GM12891 (cell line): ENCODE measurements around the gene FKBP1B.
A peak's percentile ranks its signal among the peaks of the same experiment; 100 is the strongest.
"Not testable (repeated sequence)": the region's sequence is repeated elsewhere in the genome, so short reads cannot be mapped to it uniquely, and the experiment has no call there.

Source experiments
- DNase-seq: peaks from one replicate; pipeline ENCODE4 v3.0.0; 2011; ENCODE audit warnings: low spot score; ENCODE audit not compliant: insufficient read length
- FAIRE-seq: peaks from 2 replicates; lab custom pipeline; 2011; peaks lifted over from hg19 to GRCh38; lab: Jason Lieb, UNC
- PAX5 ChIP-seq: IDR thresholded peaks from 2 replicates; pipeline ENCODE4 v1.6.1; 2011; ENCODE audit warnings: low read length, moderate library complexity, mild to moderate bottlenecking; ENCODE audit not compliant: insufficient read depth, severe bottlenecking
- POLR2A ChIP-seq: IDR thresholded peaks from 2 replicates; pipeline ENCODE4 v1.6.1; 2011; ENCODE audit warnings: low read depth, low read length, control low read depth
- POLR2AphosphoS5 ChIP-seq: IDR thresholded peaks from 2 replicates; pipeline ENCODE4 v1.6.1; 2011; ENCODE audit warnings: low read depth, low read length, control low read depth
- POU2F2 ChIP-seq: IDR thresholded peaks from 2 replicates; pipeline ENCODE4 v1.6.1; 2011; ENCODE audit warnings: low read depth, mild to moderate bottlenecking, control low read depth, low read length, moderate library complexity
- SPI1 ChIP-seq: IDR thresholded peaks from 2 replicates; pipeline ENCODE4 v1.6.1; 2011; ENCODE audit warnings: low read depth, low read length, control low read depth
- TAF1 ChIP-seq: IDR thresholded peaks from 2 replicates; pipeline ENCODE4 v1.6.1; 2011; ENCODE audit warnings: low read depth, low read length, control low read depth

The FKBP1B gene

DNA sequence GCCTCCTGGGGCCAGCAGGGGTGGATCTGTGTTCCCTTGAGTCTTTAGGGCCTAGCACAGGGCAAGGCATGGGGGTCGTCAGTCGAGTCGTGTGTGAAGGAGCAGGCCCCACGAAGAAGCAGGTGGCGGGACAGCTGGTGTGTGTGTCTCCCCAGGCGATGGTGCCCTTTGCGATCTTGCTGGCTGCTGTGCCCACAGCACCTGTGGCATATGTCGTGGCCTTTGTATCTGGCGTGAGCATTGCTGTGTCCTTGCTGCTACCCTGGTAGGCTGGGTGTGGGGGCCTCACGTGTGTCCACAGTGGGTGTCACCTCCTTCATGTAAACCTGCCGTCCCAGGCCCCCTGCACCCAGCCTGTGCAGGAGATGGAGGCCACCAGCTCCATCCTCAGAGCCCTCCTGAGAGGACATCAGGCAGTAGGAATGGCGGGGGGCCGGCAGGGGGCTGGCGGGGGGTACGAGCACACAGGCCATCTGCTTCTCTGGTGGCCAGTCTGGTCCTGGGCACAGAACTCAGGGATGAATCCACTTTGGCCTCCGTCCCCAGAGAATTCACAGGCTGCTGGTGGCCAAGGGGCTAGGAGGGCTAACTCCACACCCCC, 26.5 kb upstream of the FKBP1B start:
- DNase-seq (no peak), FAIRE-seq (no peak)
- TF ChIP-seq POLR2A: no peak

DNA sequence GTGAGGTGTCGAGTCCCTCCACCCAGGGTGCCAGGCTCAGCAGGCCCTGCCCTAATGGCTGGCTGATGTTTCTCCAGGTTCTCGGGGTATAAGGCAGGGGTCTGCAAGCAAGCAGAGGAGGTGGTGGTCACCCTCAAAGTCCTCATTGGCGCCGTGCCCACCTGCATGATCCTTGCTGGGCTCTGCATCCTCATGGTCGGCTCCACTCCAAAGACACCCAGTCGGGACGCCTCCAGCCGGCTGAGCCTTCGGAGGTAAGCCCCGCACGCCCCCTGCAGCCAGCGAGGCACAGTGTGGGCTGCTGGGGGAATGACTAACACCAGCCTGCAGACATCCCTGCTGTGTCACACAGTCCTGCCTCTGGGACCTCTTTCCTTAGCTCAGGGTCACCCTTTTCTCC, 25.5 kb upstream of the FKBP1B start:
- FAIRE-seq (no peak), DNase-seq (no peak)
- TF ChIP-seq POU2F2 (no peak), POLR2A (no peak), SPI1 (no peak), TAF1 (no peak), PAX5 (no peak), POLR2AphosphoS5 (no peak)

GRCh38 chr2:24024996-24025663, 24.4 kb upstream of the FKBP1B start:
- DNase-seq (no peak), FAIRE-seq (no peak)
- TF ChIP-seq POU2F2 (no peak), POLR2AphosphoS5 (no peak), TAF1 (no peak), POLR2A (no peak), SPI1 (no peak), PAX5 (no peak)

DNA sequence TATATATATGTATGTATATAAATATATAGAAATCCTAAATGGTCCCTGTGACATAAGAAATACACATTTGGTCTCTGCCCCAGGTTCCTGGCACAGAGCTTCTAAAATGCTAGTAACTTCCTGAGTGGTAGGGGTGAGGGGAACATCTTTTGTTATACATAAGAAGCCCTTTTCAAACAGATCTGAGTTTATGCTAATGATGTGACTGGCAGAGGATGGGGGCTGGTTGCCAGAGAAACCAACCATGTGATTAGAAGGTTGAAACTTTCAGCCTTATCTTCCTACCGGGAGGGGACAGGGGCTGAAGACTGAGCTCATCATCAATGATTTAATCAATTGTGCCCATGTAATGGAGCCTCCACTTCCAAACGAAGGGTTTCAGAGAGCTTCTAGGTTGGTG, 23.3 kb upstream of the FKBP1B start:
- FAIRE-seq (no peak), DNase-seq (no peak)
- TF ChIP-seq POU2F2 (no peak), POLR2A (no peak), SPI1 (no peak), POLR2AphosphoS5 (no peak), PAX5 (no peak), TAF1 (no peak)

DNA sequence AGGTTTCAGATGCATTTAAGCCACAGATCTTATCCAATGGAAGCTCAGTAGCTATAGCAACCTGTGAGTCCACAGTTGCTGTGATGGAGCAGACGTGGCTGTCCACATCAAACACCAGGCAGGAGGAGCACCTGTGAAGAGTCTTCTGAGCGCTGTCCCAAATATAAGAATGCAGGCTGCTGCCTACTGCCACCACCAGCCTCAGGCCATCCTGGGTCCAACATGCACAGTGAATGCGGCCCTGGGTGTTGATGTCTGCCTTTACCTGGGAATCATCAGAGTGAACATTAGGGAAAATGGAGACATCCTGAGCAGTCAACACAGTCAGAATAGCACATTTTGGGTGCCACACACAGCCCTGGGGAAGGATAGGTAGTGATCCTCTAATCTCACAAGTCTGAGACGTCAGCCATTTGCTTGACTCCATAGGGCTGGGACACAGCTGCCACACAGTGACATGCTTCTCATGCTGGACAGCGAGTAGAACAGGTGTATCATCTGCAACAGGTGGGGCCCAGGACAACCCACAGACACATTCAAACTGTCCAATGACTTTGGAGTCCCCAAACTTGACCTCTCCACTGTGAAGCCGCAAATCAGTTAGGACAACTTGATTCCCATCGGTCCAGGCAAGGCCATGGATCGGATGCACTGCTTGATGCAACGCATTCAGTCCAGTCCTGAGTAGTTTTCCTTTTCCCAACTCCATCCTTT, 10.6 kb upstream of the FKBP1B start:
- DNase-seq: no peak
- no peak for FAIRE-seq
- TF ChIP-seq SPI1 (no peak), TAF1 (no peak), POU2F2 (no peak), POLR2AphosphoS5 (no peak)

DNA sequence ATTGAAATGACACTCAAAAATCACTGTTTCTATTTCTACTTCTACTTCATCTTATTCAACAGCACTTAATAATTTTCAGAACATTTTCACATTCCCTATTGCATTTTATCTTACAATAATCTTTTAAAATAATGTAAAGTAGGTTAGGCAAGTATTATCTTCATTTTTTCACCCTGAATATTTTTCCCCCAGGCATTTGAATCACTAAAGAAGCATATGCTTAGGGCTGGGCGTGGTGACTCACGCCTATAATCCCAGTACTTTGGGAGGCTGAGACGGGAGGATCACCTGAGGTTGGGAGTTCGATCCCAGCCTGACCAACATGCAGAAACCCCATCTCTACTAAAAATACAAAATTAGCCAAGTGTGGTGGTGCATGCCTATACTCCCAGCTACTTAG, 9.0 kb upstream of the FKBP1B start:
- FAIRE-seq: no peak
- DNase-seq: no peak
- TF ChIP-seq SPI1 (no peak), POU2F2 (no peak), PAX5 (no peak), POLR2AphosphoS5 (no peak), POLR2A (no peak), TAF1 (no peak)

- FAIRE-seq, DNase-seq: not testable (repeated sequence)
Observed at GRCh38 chr2:24043133-24043532, 6.4 kb upstream of the FKBP1B start.

GRCh38 chr2:24045511-24046508, 3.7 kb upstream of the FKBP1B start:
- DNase-seq (no peak), FAIRE-seq (peak; percentile 50)
- TF ChIP-seq SPI1 (no peak), POLR2A (no peak), POU2F2 (no peak), PAX5 (no peak), TAF1 (no peak), POLR2AphosphoS5 (no peak)

- TF ChIP-seq POU2F2 (no peak), POLR2A (no peak), POLR2AphosphoS5 (no peak), PAX5 (no peak), TAF1 (no peak), SPI1 (no peak)
- no peak for DNase-seq
- no peak for FAIRE-seq
Observed at GRCh38 chr2:24046599-24046929, 3.0 kb upstream of the FKBP1B start.
